IPS-18c (cell line): ENCODE data around the gene MAPK6.
"Not testable (repeated sequence)": the region's sequence is repeated elsewhere in the genome, so short reads cannot be mapped to it uniquely, and the experiment has no call there.

Experiments
- H3K4me3 ChIP-seq: 2 replicates; pipeline ENCODE4 v1.7.0; 2013; ENCODE audit warnings: low read depth, mild to moderate bottlenecking, low read length, moderate library complexity; ENCODE audit not compliant: insufficient read depth
- H3K9me3 ChIP-seq: one replicate; pipeline ENCODE4 v1.6.1; 2013; ENCODE audit warnings: mild to moderate bottlenecking, low read length, moderate library complexity; ENCODE audit not compliant: control insufficient read depth, insufficient read depth

The MAPK6 gene

DNA sequence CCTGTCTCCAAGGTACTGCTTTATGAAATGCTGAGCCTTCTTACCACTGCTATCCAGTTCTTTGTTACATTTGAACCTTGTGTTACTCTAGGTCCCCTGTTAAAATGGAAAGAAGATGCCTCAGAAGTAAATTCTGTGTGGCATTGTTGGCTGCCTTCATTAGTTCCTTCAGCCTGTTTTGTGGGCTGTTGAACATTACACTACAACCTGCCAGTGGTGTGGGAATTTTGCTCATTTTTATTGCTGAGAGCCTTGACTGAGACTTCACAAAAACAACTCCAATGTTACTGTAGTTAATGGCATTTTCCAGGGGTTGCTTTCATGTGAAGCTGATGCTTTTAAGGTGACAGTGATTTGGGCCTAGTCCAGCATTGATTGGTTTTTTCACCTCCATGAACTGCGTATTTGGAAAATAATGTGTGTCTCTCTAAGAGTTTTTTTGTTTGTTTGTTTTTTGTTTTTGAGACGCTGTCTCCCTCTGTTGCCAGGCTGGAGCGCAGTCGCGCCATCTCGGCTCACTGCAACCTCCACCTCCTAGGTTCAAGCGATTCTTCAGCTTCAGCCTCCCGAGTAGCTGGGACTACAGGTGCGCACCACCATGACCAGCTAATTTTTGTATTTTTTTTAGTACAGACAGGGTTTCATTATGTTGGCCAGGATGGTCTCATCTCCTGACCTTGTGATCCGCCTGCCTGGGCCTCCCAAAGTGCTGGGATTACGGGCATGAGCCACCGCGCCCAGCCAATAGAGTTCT is 4.3 kb downstream of the MAPK6 start:
- Histone ChIP-seq H3K9me3 (no peaks in the 10 kb centered on the region), H3K4me3 (no peak overlapping the region)

DNA sequence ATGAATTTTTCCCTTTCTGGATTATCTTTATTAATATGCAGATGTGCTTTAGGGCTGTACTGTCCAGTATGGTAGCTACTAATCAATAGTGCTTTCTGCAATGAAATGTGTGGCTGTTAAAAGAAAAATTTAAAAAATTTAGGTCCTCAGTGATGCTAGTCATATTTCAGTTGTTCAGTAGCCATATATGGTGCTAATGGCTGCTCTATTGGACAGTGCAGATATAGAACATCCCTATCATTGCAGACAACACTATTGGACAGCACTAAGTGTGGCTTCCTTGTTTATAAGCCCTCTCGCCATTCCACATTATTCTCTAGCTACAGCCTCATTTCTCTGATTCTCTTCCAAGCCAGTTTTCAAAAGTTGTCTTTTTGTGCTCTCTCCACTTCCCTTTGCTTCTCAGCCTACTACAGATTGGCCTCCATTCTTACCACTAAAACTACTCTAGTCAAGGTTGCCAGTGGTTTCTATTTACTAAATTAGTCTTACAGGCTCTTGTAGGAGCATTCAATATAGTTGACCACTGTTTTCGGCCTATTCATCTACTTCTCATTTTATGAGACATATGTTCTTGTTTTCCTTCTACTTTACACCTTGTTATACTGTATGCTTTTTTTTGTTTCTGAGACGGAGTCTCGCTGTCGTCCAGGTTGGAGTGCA is 9.5 kb downstream of the MAPK6 start:
- H3K4me3 ChIP-seq = no peak overlapping the region

DNA sequence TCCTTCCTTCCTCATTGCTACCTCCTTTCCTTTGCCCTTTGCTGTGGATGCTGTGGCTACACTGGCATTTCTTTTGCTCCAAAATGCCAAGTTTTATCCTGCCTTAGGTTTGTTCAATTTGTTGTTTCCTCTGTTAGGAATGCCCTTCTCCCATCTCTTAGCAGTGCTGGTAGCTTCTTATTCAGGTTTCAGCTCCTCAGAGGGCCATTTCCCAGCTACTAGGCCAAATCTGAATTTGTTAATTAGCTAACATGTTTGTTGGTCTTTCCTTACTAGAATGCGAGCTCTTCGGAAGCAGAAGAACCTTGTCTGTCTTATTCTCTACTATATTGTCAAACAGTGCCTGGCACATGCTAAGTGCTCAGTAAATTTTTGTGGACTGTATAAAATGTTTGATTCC is 11.0 kb downstream of the MAPK6 start:
- H3K4me3 ChIP-seq = no peak overlapping the region
- no peaks in the 10 kb centered on the region for H3K9me3 ChIP-seq

More for the DNA sequence above, 9.5 kb downstream of the MAPK6 start:
- no peaks in the 10 kb centered on the region for H3K9me3 ChIP-seq

DNA sequence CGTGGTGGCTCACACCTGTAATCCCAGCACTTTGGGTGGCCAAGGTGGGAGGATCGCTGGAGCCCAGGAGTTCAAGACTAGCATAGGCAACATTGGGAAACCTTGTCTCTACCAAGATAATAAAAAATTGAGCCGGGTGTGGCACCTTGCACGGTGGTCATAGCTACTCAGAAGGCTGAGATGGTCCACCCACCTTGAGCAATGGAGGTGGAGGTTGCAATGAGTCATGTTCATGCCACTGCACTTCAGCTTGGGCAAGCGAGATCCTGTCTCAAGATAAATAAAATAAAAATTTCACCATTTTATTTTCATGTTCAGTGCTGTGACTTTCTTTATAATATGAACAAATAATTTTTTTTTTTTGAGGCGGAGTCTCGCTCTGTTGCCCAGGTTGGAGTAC is 12.5 kb downstream of the MAPK6 start:
- H3K4me3 ChIP-seq = no peak overlapping the region

DNA sequence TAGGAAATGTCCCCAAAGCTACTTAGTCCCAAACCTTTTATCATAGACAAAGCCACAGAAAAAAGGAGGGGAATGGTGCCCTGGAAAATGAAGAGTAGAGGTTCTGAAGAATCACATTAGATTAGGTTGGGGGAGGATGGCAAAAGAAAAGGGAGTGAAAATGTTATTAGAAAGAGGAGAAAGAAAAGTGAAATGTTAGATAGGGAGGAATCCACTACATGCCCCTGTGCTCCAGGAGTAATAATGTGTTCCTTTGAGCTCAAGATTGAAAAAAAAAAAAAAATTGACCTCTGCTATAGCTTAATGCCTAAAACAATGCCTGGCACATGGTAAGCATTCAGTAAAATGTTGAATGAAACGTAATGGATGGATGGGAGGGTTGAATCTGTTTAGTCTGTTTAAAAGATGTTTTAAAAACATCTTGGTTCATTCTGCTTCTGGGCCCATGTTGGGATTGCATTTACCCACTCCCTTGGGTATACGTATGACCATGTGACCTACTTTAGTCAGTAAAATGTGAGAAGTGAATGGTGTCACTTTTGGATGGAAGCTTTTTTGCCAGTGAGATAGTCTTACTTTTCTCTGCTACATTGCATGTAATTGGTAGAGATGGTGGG is 19.0 kb downstream of the MAPK6 start:
- Histone ChIP-seq H3K9me3 (peaks cover 3% of the 10 kb centered on the region), H3K4me3 (no peak overlapping the region)

More for the DNA sequence above, 12.5 kb downstream of the MAPK6 start:
- no peaks in the 10 kb centered on the region for H3K9me3 ChIP-seq

DNA sequence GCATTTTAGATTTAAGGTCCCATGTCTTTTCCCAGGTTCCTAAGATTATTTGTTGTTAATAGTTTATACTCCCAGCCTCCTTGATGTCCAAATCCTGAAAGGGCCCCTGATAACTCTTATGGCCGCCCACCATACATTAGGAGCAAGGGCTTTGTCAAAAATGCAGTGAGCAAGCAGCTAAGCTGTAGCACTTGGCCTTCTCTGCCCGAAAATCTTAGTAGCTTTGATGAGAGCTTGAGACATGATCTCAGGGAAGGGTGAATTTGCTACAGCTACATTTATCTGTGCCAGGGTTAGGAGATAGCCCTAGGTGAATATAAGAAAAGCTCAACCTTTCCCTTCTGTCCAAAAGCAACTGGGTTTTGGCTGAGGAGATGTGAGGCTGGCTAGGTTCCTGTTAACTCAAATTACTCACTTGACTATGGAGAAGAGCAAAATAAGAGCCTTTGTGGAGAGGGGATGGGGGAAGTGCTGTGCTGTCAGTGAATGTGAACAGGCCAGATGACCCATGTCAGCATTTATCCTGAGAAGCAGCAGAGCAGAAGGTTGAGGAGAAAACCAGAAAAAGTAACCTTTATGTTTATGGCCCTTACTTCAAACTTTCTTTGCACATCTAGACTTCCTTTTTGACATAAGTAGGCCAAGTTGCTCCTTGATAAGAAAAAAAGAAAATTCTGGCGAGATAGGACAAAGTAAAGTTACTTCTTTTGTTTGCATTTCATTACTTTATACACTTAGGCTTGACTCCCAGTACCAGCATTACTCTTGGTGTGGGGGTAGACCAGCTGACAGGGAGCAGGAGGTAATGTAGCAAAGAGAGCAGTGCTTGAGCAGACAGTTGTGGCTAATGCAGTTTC is 21.1 kb downstream of the MAPK6 start:
- Histone ChIP-seq H3K9me3 (peaks cover 5% of the 10 kb centered on the region), H3K4me3 (no peak overlapping the region)

DNA sequence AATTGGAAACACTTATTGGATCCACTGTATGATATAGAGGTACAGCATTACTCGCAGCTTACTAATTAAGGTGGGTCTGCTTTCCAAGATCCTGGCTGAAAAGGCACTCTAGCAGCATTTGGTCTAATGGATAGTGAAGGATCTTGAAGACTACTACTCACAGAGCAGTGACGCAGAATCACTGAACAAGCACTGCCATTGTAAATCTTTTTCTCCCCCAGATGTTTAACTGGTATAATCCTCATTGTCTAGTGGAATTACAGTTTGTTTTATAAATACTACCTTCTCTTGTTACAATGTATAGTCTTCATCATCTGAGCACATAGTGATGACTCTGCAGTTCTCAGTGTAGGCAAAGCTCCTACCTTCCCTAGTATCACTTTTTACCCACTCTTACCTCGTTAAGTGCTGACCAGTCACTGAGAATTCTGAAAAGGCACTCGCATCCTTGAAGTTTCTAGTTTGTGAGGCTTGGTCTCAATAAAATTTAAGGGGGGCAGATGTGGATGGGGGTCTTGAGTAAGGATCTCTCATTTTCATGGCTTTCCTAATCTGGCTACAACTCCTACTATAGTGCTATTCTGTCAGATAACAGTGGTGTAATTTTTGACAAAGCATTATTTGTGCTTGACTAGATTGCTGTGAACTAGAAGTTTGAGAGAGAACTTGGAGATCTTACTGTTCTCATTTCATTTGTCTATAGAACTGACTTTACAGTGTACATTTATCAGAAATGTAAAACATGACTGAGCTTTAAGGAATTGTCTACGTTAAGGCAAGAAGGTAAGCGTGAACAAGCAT is 23.2 kb downstream of the MAPK6 start:
- no peak overlapping the region for H3K4me3 ChIP-seq
- H3K9me3 ChIP-seq = peaks cover 5% of the 10 kb centered on the region

DNA sequence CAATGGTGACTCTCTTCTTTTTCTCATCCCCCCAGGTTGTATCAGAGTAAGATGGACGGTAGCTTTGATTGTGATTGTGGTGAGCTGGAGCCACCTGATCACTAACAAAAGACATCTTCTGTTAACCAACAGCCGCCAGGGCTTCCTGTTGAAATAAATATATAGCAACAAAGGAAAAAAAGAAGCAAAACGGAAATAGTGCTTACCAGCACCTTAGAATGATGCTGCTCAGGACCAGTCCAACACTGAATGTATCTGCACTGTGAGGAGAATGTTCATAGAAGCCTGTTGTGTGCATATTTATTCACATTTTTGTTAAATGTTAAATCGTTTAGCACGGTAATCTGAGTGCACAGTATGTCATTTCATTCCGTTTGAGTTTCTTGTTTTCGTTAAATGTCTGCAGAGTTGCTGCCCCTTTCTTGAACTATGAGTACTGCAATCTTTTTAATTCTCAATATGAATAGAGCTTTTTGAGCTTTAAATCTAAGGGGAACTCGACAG is 26.8 kb downstream of the MAPK6 start:
- not testable (repeated sequence) for H3K9me3 ChIP-seq, H3K4me3 ChIP-seq

DNA sequence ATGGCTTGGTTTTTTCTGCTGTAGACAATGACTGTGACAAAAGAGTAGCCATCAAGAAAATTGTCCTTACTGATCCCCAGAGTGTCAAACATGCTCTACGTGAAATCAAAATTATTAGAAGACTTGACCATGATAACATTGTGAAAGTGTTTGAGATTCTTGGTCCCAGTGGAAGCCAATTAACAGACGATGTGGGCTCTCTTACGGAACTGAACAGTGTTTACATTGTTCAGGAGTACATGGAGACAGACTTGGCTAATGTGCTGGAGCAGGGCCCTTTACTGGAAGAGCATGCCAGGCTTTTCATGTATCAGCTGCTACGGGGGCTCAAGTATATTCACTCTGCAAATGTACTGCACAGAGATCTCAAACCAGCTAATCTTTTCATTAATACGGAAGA is 27.5 kb downstream of the MAPK6 start:
- not testable (repeated sequence) for H3K4me3 ChIP-seq, H3K9me3 ChIP-seq

DNA sequence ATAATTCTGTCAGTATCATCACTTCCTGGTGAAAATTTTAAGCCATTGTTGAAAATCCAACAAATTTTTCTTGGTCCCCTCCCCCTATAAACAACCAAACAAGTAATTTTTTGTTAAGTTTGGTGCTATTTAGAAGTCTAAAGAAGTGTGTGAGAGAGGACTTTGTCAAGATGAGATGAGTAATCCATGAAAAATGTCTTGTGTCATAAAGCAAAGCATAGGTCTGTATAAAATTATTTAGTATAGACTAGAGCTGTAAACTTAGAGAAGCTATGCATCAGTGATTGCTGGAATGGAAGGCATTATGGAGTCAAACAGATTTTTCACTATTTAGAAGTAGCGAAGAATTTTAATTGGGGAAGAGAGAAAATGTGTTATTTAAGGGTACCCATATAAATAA is 31.4 kb downstream of the MAPK6 start:
- Histone ChIP-seq H3K9me3 (no peaks in the 10 kb centered on the region), H3K4me3 (no peak overlapping the region)

DNA sequence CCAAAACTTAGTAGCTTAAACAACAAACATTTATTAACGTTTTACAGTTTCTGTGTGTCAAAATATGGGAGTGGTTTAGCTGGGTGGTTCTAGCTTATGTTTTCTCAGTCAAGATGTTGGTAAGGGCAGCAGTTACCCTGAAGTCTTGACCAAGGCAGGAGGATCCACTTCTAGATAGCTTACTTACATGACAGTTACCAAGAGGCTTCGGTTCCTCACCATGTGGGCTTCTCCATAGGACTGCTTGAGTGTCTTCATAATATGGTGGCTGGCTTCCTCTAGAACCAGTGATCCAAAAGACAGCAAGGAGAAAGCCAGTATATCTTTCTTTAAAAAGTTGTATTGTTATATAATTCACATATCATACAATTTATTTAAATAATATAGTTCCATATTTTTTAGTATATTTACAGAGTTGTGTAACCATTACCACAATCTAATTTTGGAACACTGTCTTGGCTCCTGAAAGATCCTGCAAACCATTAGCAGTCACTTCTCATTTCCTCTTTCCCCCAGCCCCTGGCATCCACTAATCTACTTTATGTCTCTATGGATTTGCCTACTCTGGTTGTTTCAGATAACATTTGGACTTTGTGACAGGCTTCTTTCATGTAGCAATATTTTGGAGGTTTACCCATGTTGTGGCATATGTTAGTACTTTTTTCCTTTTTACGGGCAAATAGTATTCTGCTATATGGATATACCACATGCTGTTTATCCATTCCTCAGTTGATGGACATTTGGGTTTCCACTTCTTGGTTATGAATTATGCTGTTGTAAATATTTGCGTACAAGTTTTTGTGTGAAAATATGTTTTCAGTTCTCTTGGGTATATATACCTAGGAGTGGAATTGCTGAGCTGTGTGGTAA is 33.3 kb downstream of the MAPK6 start:
- Histone ChIP-seq H3K9me3 (no peaks in the 10 kb centered on the region), H3K4me3 (no peak overlapping the region)

DNA sequence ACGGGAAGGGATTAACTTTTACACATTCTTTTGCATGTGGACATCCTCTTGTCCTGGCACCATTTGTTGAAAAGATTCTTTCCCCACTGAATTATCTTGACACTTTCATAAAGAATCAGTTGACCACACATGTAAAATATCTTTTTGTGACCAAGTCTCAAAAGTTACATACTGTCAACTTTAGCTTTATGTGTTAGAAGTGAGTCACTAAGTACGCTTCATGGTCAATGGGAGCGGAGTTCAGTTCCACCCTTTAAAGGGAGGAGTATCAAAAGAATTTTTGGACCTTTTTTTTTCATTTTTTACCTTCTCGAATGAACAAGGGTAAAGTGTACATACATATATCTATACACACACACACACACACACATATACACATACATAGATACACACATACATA is 35.4 kb downstream of the MAPK6 start:
- no peak overlapping the region for H3K4me3 ChIP-seq
- no peaks in the 10 kb centered on the region for H3K9me3 ChIP-seq

DNA sequence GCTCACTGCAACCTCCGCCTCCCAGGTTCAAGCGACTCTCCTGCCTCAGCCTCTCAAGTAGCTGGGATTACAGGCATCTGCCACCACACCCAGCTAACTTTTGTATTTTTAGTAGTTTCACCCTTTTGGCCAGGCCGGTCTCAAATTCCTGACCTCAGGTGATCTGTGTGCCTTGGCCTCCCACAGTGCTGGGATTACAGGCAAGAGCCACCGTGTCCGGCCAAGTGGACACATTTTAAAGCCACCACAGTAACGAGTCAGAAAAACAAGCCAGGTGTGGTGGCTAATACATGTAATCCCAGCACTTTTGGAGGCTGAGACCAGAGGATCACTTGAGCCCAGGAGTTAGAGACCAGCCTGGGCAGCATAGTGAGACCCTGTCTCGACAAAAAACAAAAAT is 35.8 kb downstream of the MAPK6 start:
- H3K9me3 ChIP-seq = not testable (repeated sequence)

DNA sequence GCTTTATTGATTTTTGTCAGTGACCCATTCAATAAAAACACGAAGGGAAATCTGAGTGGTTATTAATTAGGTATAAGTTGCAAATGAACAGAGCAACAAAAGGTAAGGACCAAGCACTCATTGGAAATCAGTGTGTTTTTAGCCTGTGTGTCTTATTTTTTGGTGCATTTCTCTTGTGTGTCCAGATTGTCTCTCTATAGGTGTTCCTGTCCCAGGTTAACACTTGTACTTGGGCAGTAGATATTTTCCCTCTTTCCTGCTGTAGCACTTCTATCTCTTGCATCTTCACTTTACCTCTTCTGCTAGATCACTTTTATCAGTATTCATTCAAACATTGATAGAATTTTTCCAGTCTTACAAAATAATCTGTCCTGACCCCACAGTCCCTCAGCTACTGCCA is 37.0 kb downstream of the MAPK6 start:
- no peak overlapping the region for H3K4me3 ChIP-seq
- no peaks in the 10 kb centered on the region for H3K9me3 ChIP-seq

More for the DNA sequence above, 35.8 kb downstream of the MAPK6 start:
- H3K4me3 ChIP-seq = not testable (repeated sequence)

DNA sequence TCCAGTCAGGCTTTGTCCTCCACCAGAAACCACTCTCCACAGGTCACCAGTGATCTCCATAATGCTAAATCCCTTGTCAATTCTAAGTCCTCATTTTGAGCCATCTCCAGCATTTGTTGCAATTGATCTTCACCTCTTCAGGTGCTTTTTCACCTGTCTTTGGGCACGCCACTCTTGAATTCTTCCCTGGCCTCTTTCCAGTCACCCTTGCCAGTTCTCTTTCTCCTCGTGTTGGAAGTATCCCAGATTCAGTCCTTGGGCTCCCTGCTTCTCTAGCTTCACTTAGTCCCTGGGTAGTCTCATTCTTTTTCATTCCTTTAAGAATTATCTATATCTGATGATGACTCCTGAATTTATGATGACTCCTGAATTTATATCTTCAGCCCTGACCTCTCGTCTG is 37.5 kb downstream of the MAPK6 start:
- Histone ChIP-seq H3K4me3 (no peak overlapping the region), H3K9me3 (no peaks in the 10 kb centered on the region)

DNA sequence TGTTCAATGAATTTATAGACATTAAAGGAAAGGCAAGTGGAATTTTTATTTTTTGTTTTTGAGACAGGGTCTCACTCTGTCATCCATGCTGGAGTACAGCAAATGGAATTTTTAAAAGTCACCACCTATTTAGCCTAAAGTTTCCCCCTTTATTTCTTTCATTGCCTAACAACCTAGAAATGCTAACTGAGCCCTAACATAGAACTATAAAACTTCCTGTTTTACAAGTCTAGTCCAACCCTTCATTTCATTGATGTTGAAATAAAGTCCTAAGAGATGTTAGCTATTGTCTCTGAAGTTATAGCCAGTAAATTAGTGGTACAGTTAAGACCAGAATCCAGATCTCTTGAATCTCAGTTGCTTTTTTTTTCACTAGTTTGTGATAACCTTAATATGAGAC is 39.0 kb downstream of the MAPK6 start:
- Histone ChIP-seq H3K9me3 (no peaks in the 10 kb centered on the region), H3K4me3 (no peak overlapping the region)
